SK-N-SH treated with all-trans-retinoic acid at 6 μM for 48 hours (cell line): ENCODE data around the gene TAS2R41.

Source experiments
- ATAC-seq: fragments of 200-7000 bp; cut with Tn5 transposase; 3 replicates; pipeline ENCODE4 v1.9.1; 2020; ENCODE audit warnings: mild to moderate bottlenecking, moderate library complexity
- ARNTL ChIP-seq: fragments of 450-650 bp; formaldehyde crosslinking; IDR thresholded peaks from 2 replicates; pipeline ENCODE4 v1.5.0; 2020; ENCODE audit warnings: low read depth, mild to moderate bottlenecking, moderate library complexity, borderline replicate concordance
- CREB5 ChIP-seq: fragments of 250-450 bp; sonication (Bioruptor Pico); IDR thresholded peaks from 2 replicates; pipeline ENCODE4 v1.5.1; 2020; ENCODE audit warnings: low read depth, mild to moderate bottlenecking, moderate library complexity
- CSDC2 ChIP-seq: fragments of 250-450 bp; sonication (Bioruptor Pico); IDR thresholded peaks from 2 replicates; pipeline ENCODE4 v1.5.0; 2020; ENCODE audit warnings: mild to moderate bottlenecking, moderate library complexity
- ESRRG ChIP-seq: fragments of 250-450 bp; sonication (Bioruptor Pico); IDR thresholded peaks from 2 replicates; pipeline ENCODE4 v1.6.1; 2021; ENCODE audit warnings: mild to moderate bottlenecking
- ISL1 ChIP-seq: fragments of 250-450 bp; sonication (Bioruptor Pico); IDR thresholded peaks from 2 replicates; pipeline ENCODE4 v2.1.2; 2022; ENCODE audit warnings: mild to moderate bottlenecking, moderate library complexity
- PATZ1 ChIP-seq: fragments of 250-450 bp; sonication (Bioruptor Pico); IDR thresholded peaks from 2 replicates; pipeline ENCODE4 v1.8.0; 2020; ENCODE audit warnings: mild to moderate bottlenecking, moderate library complexity, borderline replicate concordance
- RARB ChIP-seq: fragments of 250-450 bp; sonication (Bioruptor Pico); IDR thresholded peaks from 2 replicates; pipeline ENCODE4 v1.8.0; 2021; ENCODE audit warnings: mild to moderate bottlenecking, moderate library complexity
- SNAI2 ChIP-seq: fragments of 250-450 bp; sonication (Bioruptor Pico); IDR thresholded peaks from 2 replicates; pipeline ENCODE4 v1.5.0; 2020; ENCODE audit warnings: mild to moderate bottlenecking, moderate library complexity
- TSHZ2 ChIP-seq: fragments of 250-450 bp; sonication (Bioruptor Pico); IDR thresholded peaks from 2 replicates; pipeline ENCODE4 v1.5.0; 2020; ENCODE audit warnings: mild to moderate bottlenecking, moderate library complexity
- ZFP3 ChIP-seq: fragments of 250-450 bp; sonication (Bioruptor Pico); IDR thresholded peaks from 2 replicates; pipeline ENCODE4 v1.5.0; 2020; ENCODE audit warnings: mild to moderate bottlenecking, moderate library complexity
- ZFP30 ChIP-seq: fragments of 450-650 bp; formaldehyde crosslinking; IDR thresholded peaks from 2 replicates; pipeline ENCODE4 v1.5.0; 2022; ENCODE audit warnings: mild to moderate bottlenecking, moderate library complexity
- ZNF565 ChIP-seq: fragments of 450-650 bp; formaldehyde crosslinking; conservative IDR thresholded peaks from 2 replicates; pipeline ENCODE4 v1.5.0; 2020; ENCODE audit warnings: low read depth, mild to moderate bottlenecking, moderate library complexity
- ZNF70 ChIP-seq: fragments of 450-650 bp; formaldehyde crosslinking; IDR thresholded peaks from 2 replicates; pipeline ENCODE4 v1.5.0; 2020; ENCODE audit warnings: mild to moderate bottlenecking, moderate library complexity
- ZNF8 ChIP-seq: fragments of 450-650 bp; formaldehyde crosslinking; IDR thresholded peaks from 2 replicates; pipeline ENCODE4 v1.5.0; 2020; ENCODE audit warnings: mild to moderate bottlenecking, moderate library complexity
- TF ChIP-seq, protein P1 (sequence below): fragments of 250-450 bp; sonication (Bioruptor Pico); IDR thresholded peaks from 2 replicates; pipeline ENCODE4 v1.5.1; 2021; ENCODE audit warnings: mild to moderate bottlenecking, moderate library complexity
- TF ChIP-seq, protein P2 (sequence below): fragments of 250-450 bp; sonication (Bioruptor Pico); IDR thresholded peaks from 2 replicates; pipeline ENCODE4 v1.8.0; 2021; ENCODE audit warnings: low read depth, mild to moderate bottlenecking, moderate library complexity, borderline replicate concordance

TAS2R41 gene

DNA sequence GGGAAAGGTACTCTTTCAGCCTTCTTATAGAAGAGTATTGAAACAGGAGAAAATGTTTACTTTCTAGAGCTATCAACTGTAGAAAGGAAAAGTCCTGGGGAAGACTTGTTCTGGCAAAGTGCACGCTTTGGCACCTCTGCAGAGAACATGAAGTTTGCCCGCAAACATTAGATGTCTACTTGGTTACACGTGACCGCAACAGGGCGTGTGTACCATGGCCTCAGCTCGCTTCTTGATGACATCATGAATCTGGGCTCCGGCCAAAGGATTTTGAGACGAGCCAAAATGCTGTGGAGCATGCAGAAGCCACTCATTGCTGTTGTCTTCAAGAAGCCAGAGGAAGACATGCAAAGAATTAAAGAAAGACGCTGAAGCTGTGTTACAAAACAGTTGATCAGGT, 43.0 kb upstream of the TAS2R41 start (continued):
- TF ChIP-seq PATZ1 (no peak), ZFP30 (CRISPR knock-in tag) (no peak), ZNF565 (CRISPR knock-in tag) (no peak), ZFP3 (CRISPR knock-in tag) (no peak), ESRRG (CRISPR knock-in tag) (no peak), CSDC2 (CRISPR knock-in tag) (no peak), ZNF8 (CRISPR knock-in tag) (no peak), SNAI2 (CRISPR knock-in tag) (no peak)
- TF ChIP-seq, all 23 proteins: peak for 0

DNA sequence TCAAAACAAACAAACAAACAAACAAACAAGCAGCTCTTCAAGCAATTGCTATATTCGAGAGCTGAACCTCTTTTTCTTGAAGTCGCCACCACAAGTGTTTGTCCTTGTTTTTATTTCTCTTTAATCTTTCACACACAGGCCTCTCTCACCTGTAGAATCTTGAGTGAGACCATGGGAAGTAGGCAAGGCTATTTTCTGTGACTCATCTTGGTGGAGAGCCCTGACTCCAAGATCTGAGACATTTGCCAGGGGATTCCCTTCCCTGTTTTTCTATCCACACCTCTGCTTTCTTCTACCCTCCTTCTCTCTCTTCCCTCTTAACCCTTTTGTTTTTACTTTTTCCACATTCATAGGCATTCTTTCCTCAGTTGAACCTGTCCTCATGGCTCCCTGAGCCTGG, 42.4 kb upstream of the TAS2R41 start:
- ATAC-seq = 0 out of 3 replicates have a peak, but pooled peaks have one; percentile 11
- no peak for TF ChIP-seq ZNF70 (CRISPR knock-in tag)
- TF ChIP-seq PATZ1 = no peak
- TF ChIP-seq ESRRG (CRISPR knock-in tag) = no peak
- TF ChIP-seq ZFP3 (CRISPR knock-in tag) = no peak
- TF ChIP-seq ZFP30 (CRISPR knock-in tag) = no peak
- no peak for TF ChIP-seq RARB
- TF ChIP-seq TSHZ2 (CRISPR knock-in tag) = no peak
- TF ChIP-seq ARNTL (CRISPR knock-in tag) = no peak
- TF ChIP-seq, protein P1, sequence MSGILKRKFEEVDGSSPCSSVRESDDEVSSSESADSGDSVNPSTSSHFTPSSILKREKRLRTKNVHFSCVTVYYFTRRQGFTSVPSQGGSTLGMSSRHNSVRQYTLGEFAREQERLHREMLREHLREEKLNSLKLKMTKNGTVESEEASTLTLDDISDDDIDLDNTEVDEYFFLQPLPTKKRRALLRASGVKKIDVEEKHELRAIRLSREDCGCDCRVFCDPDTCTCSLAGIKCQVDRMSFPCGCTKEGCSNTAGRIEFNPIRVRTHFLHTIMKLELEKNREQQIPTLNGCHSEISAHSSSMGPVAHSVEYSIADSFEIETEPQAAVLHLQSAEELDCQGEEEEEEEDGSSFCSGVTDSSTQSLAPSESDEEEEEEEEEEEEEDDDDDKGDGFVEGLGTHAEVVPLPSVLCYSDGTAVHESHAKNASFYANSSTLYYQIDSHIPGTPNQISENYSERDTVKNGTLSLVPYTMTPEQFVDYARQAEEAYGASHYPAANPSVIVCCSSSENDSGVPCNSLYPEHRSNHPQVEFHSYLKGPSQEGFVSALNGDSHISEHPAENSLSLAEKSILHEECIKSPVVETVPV = no peak
- TF ChIP-seq CSDC2 (CRISPR knock-in tag) = no peak
- TF ChIP-seq ISL1 (CRISPR knock-in tag) = no peak
- no peak for TF ChIP-seq CREB5 (CRISPR knock-in tag)

GRCh38 chr7:143436325-143436946, 41.2 kb upstream of the TAS2R41 start:
- TF ChIP-seq, protein P1 = no peak
- TF ChIP-seq ZNF70 (CRISPR knock-in tag) (no peak), ESRRG (CRISPR knock-in tag) (no peak), ZFP30 (CRISPR knock-in tag) (no peak)
- TF ChIP-seq, protein P2, sequence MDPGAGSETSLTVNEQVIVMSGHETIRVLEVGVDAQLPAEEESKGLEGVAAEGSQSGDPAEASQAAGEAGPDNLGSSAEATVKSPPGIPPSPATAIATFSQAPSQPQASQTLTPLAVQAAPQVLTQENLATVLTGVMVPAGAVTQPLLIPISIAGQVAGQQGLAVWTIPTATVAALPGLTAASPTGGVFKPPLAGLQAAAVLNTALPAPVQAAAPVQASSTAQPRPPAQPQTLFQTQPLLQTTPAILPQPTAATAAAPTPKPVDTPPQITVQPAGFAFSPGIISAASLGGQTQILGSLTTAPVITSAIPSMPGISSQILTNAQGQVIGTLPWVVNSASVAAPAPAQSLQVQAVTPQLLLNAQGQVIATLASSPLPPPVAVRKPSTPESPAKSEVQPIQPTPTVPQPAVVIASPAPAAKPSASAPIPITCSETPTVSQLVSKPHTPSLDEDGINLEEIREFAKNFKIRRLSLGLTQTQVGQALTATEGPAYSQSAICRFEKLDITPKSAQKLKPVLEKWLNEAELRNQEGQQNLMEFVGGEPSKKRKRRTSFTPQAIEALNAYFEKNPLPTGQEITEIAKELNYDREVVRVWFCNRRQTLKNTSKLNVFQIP (CRISPR knock-in tag) = no peak
- ATAC-seq = no peak
